H9 (cell line): Measurements from ENCODE around the gene GDPD4. TPM values are rescaled to one million over a fixed set of nuclear protein-coding genes. Genes with fewer than 3 reads are reported as not detected.

Experiments
- DNase-seq: peaks from one replicate; pipeline ENCODE4 v3.0.0-alpha.2; 2017
- H2AFZ ChIP-seq: one replicate; pipeline ENCODE4 v1.6.1; 2013; ENCODE audit warnings: mild to moderate bottlenecking, low read length, control low read depth, moderate library complexity
- H2AK5ac ChIP-seq: 2 replicates; pipeline ENCODE4 v1.6.1; 2013; ENCODE audit warnings: low read length, control low read depth, mixed read lengths; ENCODE audit not compliant: insufficient read length
- H2BK120ac ChIP-seq: one replicate; pipeline ENCODE4 v1.6.1; 2013; ENCODE audit warnings: low read depth, mild to moderate bottlenecking, low read length, control low read depth, inconsistent platforms; ENCODE audit not compliant: poor library complexity, severe bottlenecking
- H2BK12ac ChIP-seq: 2 replicates; pipeline ENCODE4 v1.6.1; 2013; ENCODE audit warnings: low read length, control low read depth, mixed read lengths, low read depth; ENCODE audit not compliant: insufficient read length
- H2BK15ac ChIP-seq: 2 replicates; pipeline ENCODE4 v1.6.1; 2013; ENCODE audit warnings: low read depth, low read length, control low read depth
- H2BK20ac ChIP-seq: one replicate; pipeline ENCODE4 v1.6.1; 2013; ENCODE audit warnings: low read depth, mild to moderate bottlenecking, low read length, control low read depth, inconsistent platforms; ENCODE audit not compliant: poor library complexity, severe bottlenecking
- H2BK5ac ChIP-seq: 2 replicates; pipeline ENCODE4 v1.6.1; 2013; ENCODE audit warnings: low read length, control low read depth, mixed read lengths; ENCODE audit not compliant: insufficient read length
- H3K14ac ChIP-seq: 2 replicates; pipeline ENCODE4 v1.6.1; 2013; ENCODE audit warnings: low read length, control low read depth; ENCODE audit not compliant: insufficient read depth
- H3K18ac ChIP-seq: 2 replicates; pipeline ENCODE4 v1.6.1; 2013; ENCODE audit warnings: low read depth, mild to moderate bottlenecking, mixed read lengths, low read length, control low read depth; ENCODE audit not compliant: insufficient read length
- H3K23ac ChIP-seq: 2 replicates; pipeline ENCODE4 v1.6.1; 2013; ENCODE audit warnings: low read length, control low read depth, mixed read lengths, low read depth; ENCODE audit not compliant: insufficient read length
- H3K23me2 ChIP-seq: 2 replicates; pipeline ENCODE4 v1.6.1; 2013; ENCODE audit warnings: low read depth, mild to moderate bottlenecking, mixed read lengths, low read length, control low read depth; ENCODE audit not compliant: insufficient read length, poor library complexity, severe bottlenecking
- H3K27ac ChIP-seq: 2 replicates; pipeline ENCODE4 v1.5.1; 2013; ENCODE audit warnings: low read length, control low read depth, mixed read lengths, low read depth; ENCODE audit not compliant: insufficient read length
- H3K27me3 ChIP-seq: 2 replicates; pipeline ENCODE4 v1.6.1; 2013; ENCODE audit warnings: low read length, control low read depth, inconsistent platforms; ENCODE audit not compliant: insufficient read depth
- H3K4ac ChIP-seq: 2 replicates; pipeline ENCODE4 v1.6.1; 2013; ENCODE audit warnings: low read depth, mild to moderate bottlenecking, control low read depth, inconsistent platforms, low read length, moderate library complexity
- H3K4me1 ChIP-seq: 2 replicates; pipeline ENCODE4 v1.6.1; 2013; ENCODE audit warnings: low read length, control low read depth, inconsistent platforms; ENCODE audit not compliant: insufficient read depth
- H3K4me2 ChIP-seq: 2 replicates; pipeline ENCODE4 v1.6.1; 2013; ENCODE audit warnings: low read length, control low read depth, mixed read lengths; ENCODE audit not compliant: insufficient read length, insufficient read depth
- H3K56ac ChIP-seq: 2 replicates; pipeline ENCODE4 v1.6.1; 2013; ENCODE audit warnings: low read depth, mild to moderate bottlenecking, mixed read lengths, low read length, control low read depth; ENCODE audit not compliant: insufficient read length
- H3K79me1 ChIP-seq: 2 replicates; pipeline ENCODE4 v1.6.1; 2013; ENCODE audit warnings: low read depth, mild to moderate bottlenecking, moderate library complexity, low read length, control low read depth, inconsistent platforms; ENCODE audit not compliant: insufficient read depth, poor library complexity, severe bottlenecking
- H3K79me2 ChIP-seq: 2 replicates; pipeline ENCODE4 v1.6.1; 2013; ENCODE audit warnings: low read length, control low read depth, inconsistent platforms; ENCODE audit not compliant: insufficient read depth
- H3K9ac ChIP-seq: 2 replicates; pipeline ENCODE4 v1.6.1; 2013; ENCODE audit warnings: low read length, control low read depth, mixed read lengths; ENCODE audit not compliant: insufficient read length; ENCODE audit errors: extremely low read depth
- H3K9me3 ChIP-seq: one replicate; pipeline ENCODE4 v1.6.1; 2013; ENCODE audit warnings: low read depth, low read length, inconsistent platforms; ENCODE audit not compliant: control insufficient read depth
- H3T11ph ChIP-seq: one replicate; pipeline ENCODE4 v1.6.1; 2013; ENCODE audit warnings: mild to moderate bottlenecking, low read length, control low read depth, inconsistent platforms
- H4K20me1 ChIP-seq: one replicate; pipeline ENCODE4 v1.6.1; 2013; ENCODE audit not compliant: control insufficient read depth, insufficient read length, insufficient read depth
- H4K5ac ChIP-seq: 2 replicates; pipeline ENCODE4 v1.6.1; 2013; ENCODE audit warnings: low read depth, mild to moderate bottlenecking, mixed read lengths, low read length, control low read depth; ENCODE audit not compliant: insufficient read length
- H4K8ac ChIP-seq: replicated peaks from 2 replicates; pipeline ENCODE4 v1.6.1; 2013; ENCODE audit warnings: low read length, control low read depth, mixed read lengths, low read depth; ENCODE audit not compliant: insufficient read length
- H4K91ac ChIP-seq: 2 replicates; pipeline ENCODE4 v1.6.1; 2013; ENCODE audit warnings: low read depth, mild to moderate bottlenecking, moderate library complexity, mixed read lengths, low read length, control low read depth; ENCODE audit not compliant: insufficient read length
- H3K27ac Mint-ChIP-seq, 3 experiments: 2 replicates in 2 of 3; 3 replicates in 1 of 3; pipeline ENCODE4 v1.8.0; 2020 to 2021; ENCODE audit warnings: mixed read lengths in 3 of 3, mild to moderate bottlenecking in 1 of 3, moderate library complexity in 1 of 3
- H3K27me3 Mint-ChIP-seq: 2 replicates; pipeline ENCODE4 v1.8.0; 2021; ENCODE audit warnings: low read depth, mild to moderate bottlenecking, moderate library complexity, mixed read lengths
- H3K36me3 Mint-ChIP-seq, 3 experiments: 2 replicates in 2 of 3; 3 replicates in 1 of 3; pipeline ENCODE4 v1.8.0; 2020 to 2021; ENCODE audit warnings: low read depth in 3 of 3, mixed read lengths in 3 of 3; ENCODE audit not compliant: insufficient read depth in 1 of 3
- H3K4me1 Mint-ChIP-seq, 2 experiments: 2 replicates each; pipeline ENCODE4 v1.8.0; 2020; ENCODE audit warnings: mixed read lengths in 2 of 2
- H3K4me3 Mint-ChIP-seq, 2 experiments: 2 replicates in 1 of 2; 3 replicates in 1 of 2; pipeline ENCODE4 v1.8.0; 2020 to 2021; ENCODE audit warnings: mild to moderate bottlenecking in 2 of 2, mixed read lengths in 2 of 2, moderate library complexity in 1 of 2
- H3K9me3 Mint-ChIP-seq, 2 experiments: 2 replicates in 1 of 2; 3 replicates in 1 of 2; pipeline ENCODE4 v1.8.0; 2020; ENCODE audit warnings: mild to moderate bottlenecking in 2 of 2, mixed read lengths in 2 of 2, moderate library complexity in 1 of 2
- CTCF ChIP-seq: fragments of 200-600 bp; sonication (generic); conservative IDR thresholded peaks from 3 replicates; pipeline ENCODE4 v1.8.0; 2021; ENCODE audit warnings: antibody characterized with exemption, mild to moderate bottlenecking
- WGBS: extraction: QIAGEN DNeasy Blood & Tissue Kit; methylation state at CpG from one replicate; pipeline ENCODE4 v1.1.7; 2013; ENCODE audit warnings: missing lambda C conversion rate, low lambda C conversion rate, mixed read lengths; ENCODE audit not compliant: insufficient read length; ENCODE audit errors: extremely low coverage; 5-methylcytosine and 5-hydroxymethylcytosine counted together
- total RNA-seq: library from RNA; stranded (reverse); gene quantifications from 2 replicates; pipeline ENCODE4 v1.2.1, GENCODE V29; 2021

GDPD4 gene
- total RNA-seq, 1 experiment from 2014 or later = not detected

GRCh38 chr11:77213029-77213579, 88.4 kb downstream of the GDPD4 start:
- WGBS = no CpG with 5 or more reads among the region's 13 CpGs
- DNase-seq = no peak
- H3K9me3 ChIP-seq = no peaks in the 10 kb centered on the region

More at GRCh38 chr11:77213029-77213579, 88.4 kb downstream of the GDPD4 start:
- H2BK120ac ChIP-seq = no peak overlapping the region
- no peak overlapping the region for H2BK15ac ChIP-seq
- H3K4me2 ChIP-seq = no peak overlapping the region
- H3K27ac Mint-ChIP-seq = no peak overlapping the region; a peak in 1 of 7 replicates
- H3K4me1 ChIP-seq = no peaks in the 10 kb centered on the region
- no peak overlapping the region for H3K27ac ChIP-seq
- no peak overlapping the region for H2BK12ac ChIP-seq
- no peak overlapping the region for H4K91ac ChIP-seq
- H2BK5ac ChIP-seq = no peak overlapping the region
- H4K20me1 ChIP-seq = no peaks in the 10 kb centered on the region
- no peaks in the 10 kb centered on the region for H3K23me2 ChIP-seq
- no peak overlapping the region for H3K9ac ChIP-seq
- no peak overlapping the region for H3K56ac ChIP-seq
- no peaks in the 10 kb centered on the region for H3K79me2 ChIP-seq
- H3K79me1 ChIP-seq = no peaks in the 10 kb centered on the region
- no peak overlapping the region for H2BK20ac ChIP-seq
- no peaks in the 10 kb centered on the region for H3K27me3 ChIP-seq
- no peak overlapping the region for H3K18ac ChIP-seq
- no peak overlapping the region for H2AFZ ChIP-seq
- H3K27me3 Mint-ChIP-seq = no peaks in the 10 kb centered on the region; the same call in 1 of the 2 replicates
- no peak overlapping the region for H2AK5ac ChIP-seq
- no peak overlapping the region for H3K23ac ChIP-seq
- no peaks in the 10 kb centered on the region; a peak in 1 of 7 replicates for H3K36me3 Mint-ChIP-seq
- H3K9me3 Mint-ChIP-seq = no peaks in the 10 kb centered on the region
- no peak overlapping the region for H4K5ac ChIP-seq
- H3K14ac ChIP-seq = no peak overlapping the region; the same call in 1 of the 2 replicates
- peaks cover 0 to 5% of the 10 kb centered on the region in 2 experiments; a peak in 2 of 4 replicates for H3K4me1 Mint-ChIP-seq
- no peak overlapping the region for H4K8ac ChIP-seq
- no peak for TF ChIP-seq CTCF
- H3K4ac ChIP-seq = no peak overlapping the region
- H3K4me3 Mint-ChIP-seq = no peak overlapping the region
- no peak overlapping the region for H3T11ph ChIP-seq
